Mesenteric fat pad (tissue), 1 donor: ENCODE results near the gene TMEM272. TPM values are rescaled to one million over a fixed set of nuclear protein-coding genes. Genes with fewer than 3 reads are reported as not detected.

Experiments
- DNase-seq: peaks from one replicate; pipeline ENCODE4 v3.0.0-alpha.2; 2020; ENCODE audit warnings: low spot score
- total RNA-seq: library from RNA; stranded (reverse); fragmentation: NEBNext Ultra II Directional; extraction: Animal tissue kit (Norgen Biotek cat#: 25700); gene quantifications from one replicate; pipeline ENCODE4 v1.2.1, GENCODE V29; 2021
- donor health status: DM: yes; HTN: yes; CAD: no.

Gene TMEM272
- total RNA-seq, 1 donor from 2014 or later: 0.32 TPM

DNA sequence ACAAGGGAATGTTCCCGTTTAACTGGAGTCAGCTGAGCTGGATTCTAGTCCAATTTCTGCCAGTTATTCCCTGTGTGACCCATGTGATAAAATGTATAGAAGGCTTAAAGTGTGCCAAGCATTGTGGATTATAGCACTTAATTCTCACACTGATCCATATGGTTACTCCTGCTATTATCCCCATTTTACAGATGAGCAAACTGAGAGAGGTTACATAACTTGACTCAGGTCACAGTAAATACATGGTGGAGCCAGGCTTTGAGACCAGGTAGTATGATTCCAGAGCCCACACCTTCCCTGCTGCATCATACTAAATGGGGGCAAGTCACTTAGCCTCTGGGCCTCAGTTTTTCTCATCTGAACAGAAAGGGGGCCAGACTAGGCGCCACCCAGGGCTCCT is 39.1 kb downstream of the TMEM272 start:
- no peak for DNase-seq

- DNase-seq: no peak
Observed at GRCh38 chr13:51805313-51805712, 39.7 kb downstream of the TMEM272 start.

GRCh38 chr13:51804295-51805172 is 40.4 kb downstream of the TMEM272 start:
- no peak for DNase-seq

- peak; percentile 97 for DNase-seq
Observed at GRCh38 chr13:51803422-51804294, 41.3 kb downstream of the TMEM272 start, which contains the start of gene DHRS12. DHRS12 (minus strand) TSS chr13:51804163; CDS start chr13:51799659, 4,504 bp downstream.

DNA sequence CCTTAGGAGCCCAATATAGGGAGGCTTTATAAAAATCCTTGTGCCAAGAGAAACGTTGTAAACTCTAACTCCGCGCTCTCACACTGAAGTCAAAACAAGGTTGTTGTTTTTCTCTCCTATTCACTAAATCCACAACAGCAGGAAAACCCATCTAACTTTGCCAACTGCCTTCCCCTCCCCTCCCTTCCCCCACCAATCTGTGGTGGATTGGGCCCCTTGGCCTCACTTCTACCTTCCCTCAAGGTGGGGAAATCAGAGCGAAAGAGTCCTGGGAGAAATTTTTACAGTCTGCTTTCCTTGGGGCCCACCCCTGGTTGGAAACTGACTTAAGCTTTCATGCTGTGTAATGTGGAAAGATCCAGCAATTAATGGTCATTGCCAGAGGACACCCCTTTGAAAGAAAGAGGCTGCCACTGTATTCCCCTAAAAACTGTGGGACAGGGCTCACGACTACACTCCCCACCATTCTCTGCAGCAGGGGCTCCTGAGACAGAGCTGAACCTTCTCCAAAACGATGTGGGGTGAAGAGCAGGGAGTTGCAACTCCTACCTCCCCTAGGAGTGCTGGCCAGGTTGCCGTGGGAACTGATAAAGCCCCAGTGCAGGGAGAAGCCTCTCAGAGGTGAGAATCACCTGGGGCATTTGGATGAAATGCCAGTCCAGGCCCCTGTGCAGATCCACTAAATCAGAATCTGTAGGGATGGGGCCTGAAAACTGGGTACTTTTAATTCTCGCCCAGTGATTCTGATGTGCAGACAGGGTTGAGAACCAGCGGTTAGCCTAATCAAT is 42.2 kb downstream of the TMEM272 start:
- peak; percentile 71 for DNase-seq

DNA sequence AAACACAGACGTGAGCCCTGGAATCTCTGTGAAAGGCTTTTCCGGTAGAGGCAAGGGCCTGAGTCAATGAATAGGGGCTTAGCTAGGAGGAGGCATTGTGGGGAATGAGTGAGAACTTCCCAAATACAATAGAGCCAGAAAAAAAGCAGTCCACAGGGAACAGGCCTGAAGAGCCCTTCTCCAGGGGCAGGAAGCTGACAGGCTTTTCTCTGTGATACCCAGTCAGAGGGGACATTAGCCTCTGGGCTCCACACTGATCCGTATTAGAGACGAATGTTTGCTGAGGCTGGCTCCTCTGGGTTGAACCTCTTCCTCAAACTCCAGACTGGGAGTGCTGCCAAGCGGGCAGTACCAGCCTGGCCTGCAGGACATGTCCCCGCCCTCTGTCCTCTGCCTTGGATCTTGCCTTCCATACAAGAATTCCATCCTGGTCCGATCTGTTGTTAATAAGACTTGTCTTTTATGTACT is 43.3 kb downstream of the TMEM272 start:
- DNase-seq: no peak

DNA sequence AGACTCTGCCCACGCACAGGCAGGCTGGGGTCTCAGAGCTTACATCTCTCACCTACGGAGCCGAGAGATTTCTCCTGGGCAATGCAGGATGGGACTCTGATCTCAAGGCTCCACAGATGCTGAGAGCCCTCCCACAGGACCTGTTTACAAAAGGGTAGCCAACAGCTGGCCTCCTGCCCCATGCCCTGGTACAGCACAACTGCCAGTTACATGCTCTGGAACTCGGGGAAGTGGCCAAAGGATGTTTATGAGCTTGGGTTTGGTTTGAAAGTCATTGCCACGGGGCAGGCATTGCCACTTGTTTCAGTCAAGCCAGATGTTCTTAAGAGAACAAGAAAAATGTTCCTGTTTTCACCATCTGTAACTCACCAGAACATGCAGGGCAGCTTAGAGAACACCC is 44.5 kb downstream of the TMEM272 start:
- DNase-seq: no peak

GRCh38 chr13:51799261-51799660 is 45.7 kb downstream of the TMEM272 start:
- no peak for DNase-seq

- DNase-seq: no peak
Observed at GRCh38 chr13:51797664-51798488, 47.1 kb downstream of the TMEM272 start.

DNA sequence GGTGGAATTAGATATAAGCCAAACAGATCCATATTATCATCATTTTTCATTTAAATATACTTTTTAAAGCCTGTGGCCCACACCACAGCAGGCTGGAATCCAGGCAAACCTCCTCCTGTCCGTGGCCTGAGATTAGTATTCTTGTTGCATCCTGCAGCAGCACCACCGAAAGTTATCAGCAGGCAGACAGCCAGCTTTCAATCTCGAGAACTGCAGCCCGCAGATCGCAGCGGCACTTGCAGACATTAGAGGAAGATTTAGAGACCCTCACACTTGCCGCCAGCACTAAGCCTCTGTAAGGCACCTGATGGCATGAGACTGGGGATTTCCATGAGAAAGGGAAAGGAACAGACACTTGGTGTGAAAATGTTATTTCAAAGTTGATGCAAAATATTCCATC is 48.4 kb downstream of the TMEM272 start:
- no peak for DNase-seq

DNA sequence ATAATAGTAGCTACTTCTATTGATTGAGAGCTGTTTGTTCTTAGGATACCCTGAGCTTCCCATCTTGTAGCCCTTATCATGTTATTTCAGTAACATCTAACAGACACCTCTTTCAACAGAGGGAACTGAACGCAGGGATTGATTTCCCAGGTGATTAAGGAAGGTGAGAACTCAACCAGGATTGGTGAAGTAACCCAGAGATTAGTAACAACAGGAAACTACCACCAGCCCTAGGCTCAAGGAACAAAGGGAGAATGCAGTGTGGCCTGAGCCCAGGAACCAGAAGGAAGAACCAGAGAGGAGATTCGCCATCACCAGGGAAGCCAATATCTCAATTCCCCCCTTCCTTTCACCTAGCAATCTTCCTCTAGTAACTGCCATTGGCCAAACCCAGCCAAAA is 49.6 kb downstream of the TMEM272 start:
- DNase-seq: no peak

DNA sequence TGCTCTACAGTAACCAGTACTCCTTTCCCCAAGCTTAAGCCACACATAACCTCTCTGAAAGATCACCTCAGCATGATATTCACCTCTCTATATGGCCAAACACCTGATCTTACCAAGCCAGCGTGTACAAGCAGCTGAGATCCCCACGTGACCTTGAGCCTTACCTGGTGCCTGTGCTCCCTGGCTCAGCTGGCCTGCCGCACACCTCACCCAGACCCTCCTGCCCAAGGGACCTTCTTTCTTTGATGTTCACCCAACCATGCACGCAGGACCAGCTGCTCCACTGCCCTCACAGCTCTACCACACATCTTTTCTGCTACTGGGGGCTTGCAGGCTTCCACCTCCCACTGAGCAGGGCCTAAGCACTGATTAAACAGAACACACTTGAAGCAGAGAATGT is 50.0 kb downstream of the TMEM272 start:
- DNase-seq: peak; percentile 37

GRCh38 chr13:51793570-51794271 is 51.3 kb downstream of the TMEM272 start:
- DNase-seq: peak; percentile 28

- no peak for DNase-seq
Observed at GRCh38 chr13:51786425-51787265, 58.3 kb downstream of the TMEM272 start.

- no peak for DNase-seq
Observed at GRCh38 chr13:51785712-51786424, 59.1 kb downstream of the TMEM272 start.

DNA sequence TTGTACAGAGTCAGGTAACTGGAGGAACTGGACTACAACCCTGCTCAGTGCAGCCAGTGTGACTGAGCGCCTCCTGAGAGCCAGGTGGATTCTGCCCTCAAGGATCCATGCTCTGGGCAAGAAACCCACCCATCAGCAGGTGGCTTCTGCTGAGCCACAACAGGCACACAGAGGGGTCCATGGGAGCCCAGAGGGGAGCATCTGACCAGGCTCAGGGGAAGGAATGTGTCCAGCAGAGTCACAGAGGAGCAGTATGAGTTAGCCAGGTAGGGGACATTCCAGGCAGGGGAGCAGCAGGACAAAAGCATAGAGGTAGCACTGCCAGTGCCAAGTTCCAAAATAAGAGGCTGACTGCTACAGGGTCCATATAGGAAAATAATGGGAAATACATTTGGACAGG is 60.9 kb downstream of the TMEM272 start:
- no peak for DNase-seq

GRCh38 chr13:51783428-51784094 is 61.4 kb downstream of the TMEM272 start:
- DNase-seq: no peak
